ENCODE results near the gene NID2.

The NID2 gene

GRCh38 chr14:52029881-52030280 is 39.0 kb downstream of the NID2 start:
- DNase-seq (ENCODE audit: low read depth), result no peak

- no peak for DNase-seq (ENCODE audit: low read depth)
Observed at GRCh38 chr14:52026901-52027300, 42.0 kb downstream of the NID2 start.

- DNase-seq (ENCODE audit: low read depth), result no peak
Observed at GRCh38 chr14:52026017-52026660, 42.7 kb downstream of the NID2 start.

GRCh38 chr14:52025310-52025709 is 43.5 kb downstream of the NID2 start:
- DNase-seq (ENCODE audit: low read depth), result peak; percentile 82

- DNase-seq (ENCODE audit: low read depth), result no peak
Observed at GRCh38 chr14:52023518-52023917, 45.3 kb downstream of the NID2 start.

GRCh38 chr14:52021957-52022600 is 46.8 kb downstream of the NID2 start:
- no peak for DNase-seq (ENCODE audit: low read depth)

- no peak for DNase-seq (ENCODE audit: low read depth)
Observed at GRCh38 chr14:52020866-52021717, 47.8 kb downstream of the NID2 start.

- DNase-seq (ENCODE audit: low read depth), result no peak
Observed at GRCh38 chr14:52020161-52020714, 48.6 kb downstream of the NID2 start.

GRCh38 chr14:52018970-52019369 is 49.9 kb downstream of the NID2 start:
- no peak for DNase-seq (ENCODE audit: low read depth)

- DNase-seq (ENCODE audit: low read depth), result no peak
Observed at GRCh38 chr14:52018252-52018651, 50.6 kb downstream of the NID2 start.

- DNase-seq (ENCODE audit: low read depth), result no peak
Observed at GRCh38 chr14:52015411-52016030, 53.3 kb downstream of the NID2 start.

- DNase-seq (ENCODE audit: low read depth), result no peak
Observed at GRCh38 chr14:52014601-52015267, 54.1 kb downstream of the NID2 start.

- no peak for DNase-seq (ENCODE audit: low read depth)
Observed at GRCh38 chr14:52013984-52014600, 54.8 kb downstream of the NID2 start.

GRCh38 chr14:52012635-52013034 is 56.2 kb downstream of the NID2 start:
- no peak for DNase-seq (ENCODE audit: low read depth)

- DNase-seq (ENCODE audit: low read depth), result no peak
Observed at GRCh38 chr14:52011523-52011922, 57.3 kb downstream of the NID2 start.

GRCh38 chr14:52010173-52010693 is 58.6 kb downstream of the NID2 start:
- no peak for DNase-seq (ENCODE audit: low read depth)

GRCh38 chr14:52008136-52008535 is 60.7 kb downstream of the NID2 start:
- DNase-seq (ENCODE audit: low read depth), result no peak

- no peak for DNase-seq (ENCODE audit: low read depth)
Observed at GRCh38 chr14:52007637-52008036, 61.2 kb downstream of the NID2 start.

GRCh38 chr14:52007211-52007610 is 61.6 kb downstream of the NID2 start:
- no peak for DNase-seq (ENCODE audit: low read depth)

GRCh38 chr14:52006361-52006760 is 62.5 kb downstream of the NID2 start:
- no peak for DNase-seq (ENCODE audit: low read depth)

GRCh38 chr14:52005625-52006024 is 63.2 kb downstream of the NID2 start:
- DNase-seq (ENCODE audit: low read depth), result no peak

All from HS-5 (cell line).